ENCODE data around the gene DGKB.

- TF ChIP-seq CTCF (IDR thresholded peaks at IDR 0.05) (no peak), EZH2 (IDR thresholded peaks at IDR 0.05) (no peak), EZH2phosphoT487 (IDR thresholded peaks at IDR 0.05) (no peak)
Observed at GRCh38 chr7:14630048-14630447, 272.5 kb downstream of the DGKB start.
